22Rv1 (cell line): ENCODE measurements around the gene CLEC16A.

Source experiments
- ZFX ChIP-seq: fragments of 450-650 bp; IDR thresholded peaks from 2 replicates; pipeline ENCODE4 v1.6.1; 2017; ENCODE audit warnings: antibody characterized with exemption, borderline replicate concordance
- TF ChIP-seq, protein P1 (sequence below): fragments of 450-650 bp; IDR thresholded peaks from 2 replicates; pipeline ENCODE4 v1.5.1; 2017; ENCODE audit warnings: mild to moderate bottlenecking

DNA sequence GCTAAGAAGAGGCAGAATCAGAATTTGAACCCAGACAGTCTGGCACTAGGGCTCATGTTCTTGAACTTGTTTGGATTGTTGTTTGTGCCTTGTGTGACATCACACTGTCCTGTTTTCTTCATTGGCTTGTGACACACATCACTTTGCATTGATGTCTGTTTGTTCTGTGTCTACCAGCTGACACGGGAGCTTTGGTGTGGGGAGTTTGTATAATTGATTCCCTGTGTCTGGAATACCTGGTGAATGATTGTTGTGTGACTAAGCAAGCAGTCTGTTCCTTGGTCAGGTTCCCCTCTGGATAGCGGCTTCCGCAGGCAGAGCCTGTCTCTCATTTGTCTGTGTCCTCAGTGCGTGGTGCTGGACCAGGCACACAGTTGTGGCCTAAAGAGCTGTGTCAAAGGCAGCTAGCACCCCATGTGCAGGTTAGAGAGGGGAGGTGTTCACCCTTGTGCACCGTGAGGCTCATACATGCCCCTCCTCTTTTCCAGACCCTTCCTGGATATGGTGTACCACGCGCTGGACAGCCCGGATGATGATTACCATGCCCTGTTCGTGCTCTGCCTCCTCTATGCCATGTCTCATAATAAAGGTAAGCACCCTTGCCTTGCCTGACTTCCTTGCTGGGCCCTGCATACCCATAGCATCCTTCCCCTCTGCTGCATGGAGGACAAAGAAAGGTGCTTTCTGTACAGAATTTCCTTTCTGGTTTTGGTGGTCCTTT is 80.1 kb downstream of the CLEC16A start:
- TF ChIP-seq, protein P1, sequence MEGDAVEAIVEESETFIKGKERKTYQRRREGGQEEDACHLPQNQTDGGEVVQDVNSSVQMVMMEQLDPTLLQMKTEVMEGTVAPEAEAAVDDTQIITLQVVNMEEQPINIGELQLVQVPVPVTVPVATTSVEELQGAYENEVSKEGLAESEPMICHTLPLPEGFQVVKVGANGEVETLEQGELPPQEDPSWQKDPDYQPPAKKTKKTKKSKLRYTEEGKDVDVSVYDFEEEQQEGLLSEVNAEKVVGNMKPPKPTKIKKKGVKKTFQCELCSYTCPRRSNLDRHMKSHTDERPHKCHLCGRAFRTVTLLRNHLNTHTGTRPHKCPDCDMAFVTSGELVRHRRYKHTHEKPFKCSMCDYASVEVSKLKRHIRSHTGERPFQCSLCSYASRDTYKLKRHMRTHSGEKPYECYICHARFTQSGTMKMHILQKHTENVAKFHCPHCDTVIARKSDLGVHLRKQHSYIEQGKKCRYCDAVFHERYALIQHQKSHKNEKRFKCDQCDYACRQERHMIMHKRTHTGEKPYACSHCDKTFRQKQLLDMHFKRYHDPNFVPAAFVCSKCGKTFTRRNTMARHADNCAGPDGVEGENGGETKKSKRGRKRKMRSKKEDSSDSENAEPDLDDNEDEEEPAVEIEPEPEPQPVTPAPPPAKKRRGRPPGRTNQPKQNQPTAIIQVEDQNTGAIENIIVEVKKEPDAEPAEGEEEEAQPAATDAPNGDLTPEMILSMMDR = no peak
- no peak for TF ChIP-seq ZFX
